22Rv1 (cell line): ENCODE results near the gene MFAP3L.

Experiments used
- ZFX ChIP-seq: fragments of 450-650 bp; IDR thresholded peaks from 2 replicates; pipeline ENCODE4 v1.6.1; 2017; ENCODE audit warnings: antibody characterized with exemption, borderline replicate concordance
- TF ChIP-seq, protein P1 (sequence below): fragments of 450-650 bp; IDR thresholded peaks from 2 replicates; pipeline ENCODE4 v1.5.1; 2017; ENCODE audit warnings: mild to moderate bottlenecking

DNA sequence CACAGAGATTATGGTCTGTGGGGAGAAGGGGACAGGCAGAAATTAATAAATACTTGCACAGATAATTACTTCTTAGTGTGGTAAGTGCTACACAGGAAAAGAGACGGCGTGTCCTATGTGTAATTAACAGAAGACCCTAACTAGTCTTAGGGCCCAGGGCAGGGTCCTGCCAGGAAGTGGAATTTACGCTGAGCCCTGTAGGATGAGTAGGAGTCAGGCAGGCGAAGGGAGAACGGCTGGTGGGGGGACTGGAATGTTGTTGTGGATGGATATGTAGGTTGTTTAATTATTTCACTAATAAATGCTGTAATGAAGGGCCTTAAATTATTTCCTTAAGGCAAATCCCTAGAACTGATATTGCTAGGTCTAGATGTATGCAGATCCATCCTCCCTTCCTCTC, 26.7 kb upstream of the MFAP3L start:
- TF ChIP-seq, protein P1, sequence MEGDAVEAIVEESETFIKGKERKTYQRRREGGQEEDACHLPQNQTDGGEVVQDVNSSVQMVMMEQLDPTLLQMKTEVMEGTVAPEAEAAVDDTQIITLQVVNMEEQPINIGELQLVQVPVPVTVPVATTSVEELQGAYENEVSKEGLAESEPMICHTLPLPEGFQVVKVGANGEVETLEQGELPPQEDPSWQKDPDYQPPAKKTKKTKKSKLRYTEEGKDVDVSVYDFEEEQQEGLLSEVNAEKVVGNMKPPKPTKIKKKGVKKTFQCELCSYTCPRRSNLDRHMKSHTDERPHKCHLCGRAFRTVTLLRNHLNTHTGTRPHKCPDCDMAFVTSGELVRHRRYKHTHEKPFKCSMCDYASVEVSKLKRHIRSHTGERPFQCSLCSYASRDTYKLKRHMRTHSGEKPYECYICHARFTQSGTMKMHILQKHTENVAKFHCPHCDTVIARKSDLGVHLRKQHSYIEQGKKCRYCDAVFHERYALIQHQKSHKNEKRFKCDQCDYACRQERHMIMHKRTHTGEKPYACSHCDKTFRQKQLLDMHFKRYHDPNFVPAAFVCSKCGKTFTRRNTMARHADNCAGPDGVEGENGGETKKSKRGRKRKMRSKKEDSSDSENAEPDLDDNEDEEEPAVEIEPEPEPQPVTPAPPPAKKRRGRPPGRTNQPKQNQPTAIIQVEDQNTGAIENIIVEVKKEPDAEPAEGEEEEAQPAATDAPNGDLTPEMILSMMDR = no peak
- no peak for TF ChIP-seq ZFX
